ENCODE results near the gene ITIH3. TPM values are rescaled to one million over a fixed set of nuclear protein-coding genes. Genes with fewer than 3 reads are reported as not detected.

The ITIH3 gene
- polyA plus RNA-seq, 1 of the 3 experiments (the other 2 are of a cell fraction): 4.3 TPM

DNA sequence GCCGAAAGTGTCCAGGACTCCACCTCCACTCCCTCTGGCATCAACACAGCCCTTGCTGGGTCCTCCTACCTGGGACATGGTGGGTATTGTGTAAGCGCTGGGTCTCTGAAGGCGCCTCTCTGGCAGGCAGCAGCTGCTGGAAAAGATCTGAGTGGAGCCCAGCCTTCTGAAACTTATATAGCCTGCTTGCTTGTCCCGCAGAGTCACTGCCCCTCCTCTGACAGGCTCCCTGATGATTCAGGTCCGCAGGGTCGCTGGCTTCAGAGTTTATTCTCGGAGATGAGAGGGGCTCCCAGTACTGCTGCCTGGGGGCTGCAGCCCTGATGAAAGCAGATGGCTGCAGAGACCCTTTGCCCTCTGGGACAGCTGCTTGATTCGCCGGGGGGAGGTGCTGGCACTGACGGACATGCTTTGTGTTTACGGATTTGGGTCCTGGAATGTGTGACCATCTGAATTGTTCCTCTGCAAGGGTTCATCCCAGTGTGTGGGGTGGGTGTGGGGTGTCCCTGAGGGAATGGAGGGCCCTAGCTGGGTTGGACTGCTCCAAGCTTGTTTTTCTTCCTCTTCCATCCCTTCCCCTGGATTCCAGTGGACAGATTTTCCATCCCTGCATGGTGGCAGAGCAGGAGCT is 40.4 kb downstream of the ITIH3 start, which contains the start of gene MUSTN1:
TSS of gene MUSTN1 (minus strand) at position 149 of the 631 bp plus-strand sequence. CDS start at position 78, 71 bp downstream.
- H3F3A ChIP-seq (replicated peaks; ENCODE audit: insufficient read depth): no peaks in the 10 kb centered on the region
- peaks cover 4 to 12% of the 10 kb centered on the region in 2 experiments; a peak in 1 of 4 replicates for H3K4me1 ChIP-seq (ENCODE audit: control insufficient read depth in 1 of 2, insufficient read depth in 2 of 2, low read depth in 1 of 2, low read length in 1 of 2)
- no peaks in the 10 kb centered on the region for H3K9me2 ChIP-seq
- 88% methylated on average over 6 of the region's 11 CpGs for WGBS (ENCODE audit: low lambda C conversion rate)
- ChIA-PET POLR2A (no interaction called here), CTCF (interaction anchor here (1.4 to 1.5 kb wide), 2 partner anchors 12 to 279 kb away, joined by 3 to 5 read pairs; no protein-coding TSS in a partner anchor)
- no peak within 1 kb of the TSS for H3K27ac ChIP-seq (ENCODE audit: low read depth in 2 of 2, low read length in 1 of 2)
- no peak within 1 kb of the TSS for H3K4me2 ChIP-seq
- TF ChIP-seq GATA2 (CRISPR knock-in tag; IDR thresholded peaks at IDR 0.05) (no peak), ELF1 (IDR thresholded peaks at IDR 0.05) (no peak), TAF1 (IDR thresholded peaks at IDR 0.05; ENCODE audit: borderline replicate concordance, low read depth, low read length) (no peak), SMC3 (IDR thresholded peaks at IDR 0.05; ENCODE audit: low read depth, low read length) (no peak), SIN3A (IDR thresholded peaks at IDR 0.05; ENCODE audit: borderline replicate concordance, low read depth, low read length) (no peak), EZH2phosphoT487 (IDR thresholded peaks at IDR 0.05; ENCODE audit: borderline replicate concordance, low read depth) (no peak), IRF3 (IDR thresholded peaks at IDR 0.05; ENCODE audit: low read depth, low read length) (no peak), FOXM1 (IDR thresholded peaks at IDR 0.05; ENCODE audit: low read depth) (no peak), EP300 (IDR thresholded peaks at IDR 0.05; ENCODE audit: borderline replicate concordance in 1 of 2, low read depth in 1 of 2, low read length in 1 of 2) (no peak), MXI1 (IDR thresholded peaks at IDR 0.05; ENCODE audit: low read depth, low read length) (no peak), RAD21 (IDR thresholded peaks at IDR 0.05; ENCODE audit: low read length) (no peak), POLR2AphosphoS5 (IDR thresholded peaks at IDR 0.05; ENCODE audit: low read depth, low read length) (no peak), RXRA (IDR thresholded peaks at IDR 0.05; ENCODE audit: borderline replicate concordance, low read depth) (no peak), MAX (IDR thresholded peaks at IDR 0.05; ENCODE audit: low read depth) (no peak), MEF2A (IDR thresholded peaks at IDR 0.05; ENCODE audit: borderline replicate concordance, low read depth) (no peak), RFX5 (IDR thresholded peaks at IDR 0.05; ENCODE audit: low read length) (no peak), YY1 (IDR thresholded peaks at IDR 0.05; ENCODE audit: low read depth) (no peak)
- TF ChIP-seq, protein P1, sequence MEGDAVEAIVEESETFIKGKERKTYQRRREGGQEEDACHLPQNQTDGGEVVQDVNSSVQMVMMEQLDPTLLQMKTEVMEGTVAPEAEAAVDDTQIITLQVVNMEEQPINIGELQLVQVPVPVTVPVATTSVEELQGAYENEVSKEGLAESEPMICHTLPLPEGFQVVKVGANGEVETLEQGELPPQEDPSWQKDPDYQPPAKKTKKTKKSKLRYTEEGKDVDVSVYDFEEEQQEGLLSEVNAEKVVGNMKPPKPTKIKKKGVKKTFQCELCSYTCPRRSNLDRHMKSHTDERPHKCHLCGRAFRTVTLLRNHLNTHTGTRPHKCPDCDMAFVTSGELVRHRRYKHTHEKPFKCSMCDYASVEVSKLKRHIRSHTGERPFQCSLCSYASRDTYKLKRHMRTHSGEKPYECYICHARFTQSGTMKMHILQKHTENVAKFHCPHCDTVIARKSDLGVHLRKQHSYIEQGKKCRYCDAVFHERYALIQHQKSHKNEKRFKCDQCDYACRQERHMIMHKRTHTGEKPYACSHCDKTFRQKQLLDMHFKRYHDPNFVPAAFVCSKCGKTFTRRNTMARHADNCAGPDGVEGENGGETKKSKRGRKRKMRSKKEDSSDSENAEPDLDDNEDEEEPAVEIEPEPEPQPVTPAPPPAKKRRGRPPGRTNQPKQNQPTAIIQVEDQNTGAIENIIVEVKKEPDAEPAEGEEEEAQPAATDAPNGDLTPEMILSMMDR (IDR thresholded peaks at IDR 0.05): no peak
- TF ChIP-seq, protein P2, sequence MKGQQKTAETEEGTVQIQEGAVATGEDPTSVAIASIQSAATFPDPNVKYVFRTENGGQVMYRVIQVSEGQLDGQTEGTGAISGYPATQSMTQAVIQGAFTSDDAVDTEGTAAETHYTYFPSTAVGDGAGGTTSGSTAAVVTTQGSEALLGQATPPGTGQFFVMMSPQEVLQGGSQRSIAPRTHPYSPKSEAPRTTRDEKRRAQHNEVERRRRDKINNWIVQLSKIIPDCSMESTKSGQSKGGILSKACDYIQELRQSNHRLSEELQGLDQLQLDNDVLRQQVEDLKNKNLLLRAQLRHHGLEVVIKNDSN (IDR thresholded peaks at IDR 0.05; ENCODE audit: borderline replicate concordance, low read depth): no peak
- TF ChIP-seq, protein P3, sequence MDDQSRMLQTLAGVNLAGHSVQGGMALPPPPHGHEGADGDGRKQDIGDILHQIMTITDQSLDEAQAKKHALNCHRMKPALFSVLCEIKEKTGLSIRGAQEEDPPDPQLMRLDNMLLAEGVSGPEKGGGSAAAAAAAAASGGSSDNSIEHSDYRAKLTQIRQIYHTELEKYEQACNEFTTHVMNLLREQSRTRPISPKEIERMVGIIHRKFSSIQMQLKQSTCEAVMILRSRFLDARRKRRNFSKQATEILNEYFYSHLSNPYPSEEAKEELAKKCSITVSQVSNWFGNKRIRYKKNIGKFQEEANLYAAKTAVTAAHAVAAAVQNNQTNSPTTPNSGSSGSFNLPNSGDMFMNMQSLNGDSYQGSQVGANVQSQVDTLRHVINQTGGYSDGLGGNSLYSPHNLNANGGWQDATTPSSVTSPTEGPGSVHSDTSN (IDR thresholded peaks at IDR 0.05): no peak
- no peak within 1 kb of the TSS for H2AFZ ChIP-seq (ENCODE audit: low read depth)
- H3K9me3 ChIP-seq: no peaks in the 10 kb centered on the region
- no peak within 1 kb of the TSS for H3K4me3 ChIP-seq (ENCODE audit: low read depth in 2 of 2, low read length in 1 of 2)
- DNase-seq: no peak
- no peaks in the 10 kb centered on the region for H3K36me3 ChIP-seq (replicated peaks in 1 of 2; ENCODE audit: control insufficient read depth in 1 of 2, insufficient read depth in 2 of 2, low read length in 1 of 2)
- H3K27me3 ChIP-seq (ENCODE audit: insufficient read depth): no peaks in the 10 kb centered on the region
- no peaks in the 10 kb centered on the region for H3K79me2 ChIP-seq (ENCODE audit: insufficient read depth)
- H4K20me1 ChIP-seq (ENCODE audit: insufficient read depth): 0 out of 2 replicates have a peak, but pooled peaks cover 6% of the 10 kb centered on the region
- H3K9ac ChIP-seq: no peak within 1 kb of the TSS
